ENCODE results near the gene C1QA. TPM values are rescaled to one million over a fixed set of nuclear protein-coding genes. Genes with fewer than 3 reads are reported as not detected.
A peak's percentile ranks its signal among the peaks of the same experiment; 100 is the strongest.
"Not testable (repeated sequence)": the region's sequence is repeated elsewhere in the genome, so short reads cannot be mapped to it uniquely, and the experiment has no call there.

The C1QA gene
- total RNA-seq, 1 experiment from 2014 or later = not detected

DNA sequence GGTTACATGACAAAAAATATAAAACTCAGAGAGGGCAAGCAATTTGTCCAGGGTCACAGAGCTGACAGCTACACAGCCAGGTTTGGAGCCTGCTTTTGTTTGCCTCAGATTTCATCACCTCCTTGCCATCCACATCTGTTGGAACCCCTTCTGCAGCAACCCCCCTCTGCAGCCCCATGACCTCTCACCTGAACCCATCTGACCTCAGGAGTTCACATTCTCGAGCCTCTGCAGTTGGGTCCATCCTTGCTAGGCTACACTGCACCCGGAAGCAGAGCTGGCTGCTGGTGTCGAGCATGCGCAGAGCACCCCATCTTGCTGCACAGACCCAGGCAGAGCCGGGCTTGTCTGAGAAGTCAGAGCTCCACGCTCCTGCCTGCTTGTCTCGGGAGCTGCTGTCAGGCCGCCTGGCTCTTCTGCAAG is 26.6 kb downstream of the C1QA start:
- POLR2A ChIA-PET (ENCODE audit: unreplicated experiment) = no interaction called here
- Histone ChIP-seq H3K4me3 (no peak overlapping the region), H3K27me3 (ENCODE audit: insufficient read depth, low read depth) (peaks cover 7% of the 10 kb centered on the region; the same call in 1 of the 2 replicates), H3K4me1 (replicated peaks; ENCODE audit: insufficient read depth) (no peaks in the 10 kb centered on the region), H3K27ac (no peak overlapping the region), H3K36me3 (ENCODE audit: low read depth) (no peaks in the 10 kb centered on the region), H3F3A (ENCODE audit: insufficient read depth, low read depth) (no peaks in the 10 kb centered on the region), H3K79me2 (ENCODE audit: low read depth) (no peaks in the 10 kb centered on the region), H3K9me2 (ENCODE audit: insufficient read depth) (no peaks in the 10 kb centered on the region), H4K20me1 (ENCODE audit: insufficient read depth) (no peaks in the 10 kb centered on the region), H3K9me3 (ENCODE audit: insufficient read depth, low read depth) (no peaks in the 10 kb centered on the region), H2AFZ (no peak overlapping the region), H3K4me2 (no peak overlapping the region)
- CTCF ChIA-PET = no interaction called here
- no peak for DNase-seq
- intact Hi-C loops (cut with micrococcal nuclease; ENCODE audit: unreplicated experiment) = no loop called here
- TF ChIP-seq EZH2 (IDR thresholded peaks at IDR 0.05; ENCODE audit: low read depth) = no peak
- TF ChIP-seq, protein P1, sequence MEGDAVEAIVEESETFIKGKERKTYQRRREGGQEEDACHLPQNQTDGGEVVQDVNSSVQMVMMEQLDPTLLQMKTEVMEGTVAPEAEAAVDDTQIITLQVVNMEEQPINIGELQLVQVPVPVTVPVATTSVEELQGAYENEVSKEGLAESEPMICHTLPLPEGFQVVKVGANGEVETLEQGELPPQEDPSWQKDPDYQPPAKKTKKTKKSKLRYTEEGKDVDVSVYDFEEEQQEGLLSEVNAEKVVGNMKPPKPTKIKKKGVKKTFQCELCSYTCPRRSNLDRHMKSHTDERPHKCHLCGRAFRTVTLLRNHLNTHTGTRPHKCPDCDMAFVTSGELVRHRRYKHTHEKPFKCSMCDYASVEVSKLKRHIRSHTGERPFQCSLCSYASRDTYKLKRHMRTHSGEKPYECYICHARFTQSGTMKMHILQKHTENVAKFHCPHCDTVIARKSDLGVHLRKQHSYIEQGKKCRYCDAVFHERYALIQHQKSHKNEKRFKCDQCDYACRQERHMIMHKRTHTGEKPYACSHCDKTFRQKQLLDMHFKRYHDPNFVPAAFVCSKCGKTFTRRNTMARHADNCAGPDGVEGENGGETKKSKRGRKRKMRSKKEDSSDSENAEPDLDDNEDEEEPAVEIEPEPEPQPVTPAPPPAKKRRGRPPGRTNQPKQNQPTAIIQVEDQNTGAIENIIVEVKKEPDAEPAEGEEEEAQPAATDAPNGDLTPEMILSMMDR (conservative IDR thresholded peaks at IDR 0.05) = no peak
- BruUV-seq (replicated peaks) = no TSS peak

DNA sequence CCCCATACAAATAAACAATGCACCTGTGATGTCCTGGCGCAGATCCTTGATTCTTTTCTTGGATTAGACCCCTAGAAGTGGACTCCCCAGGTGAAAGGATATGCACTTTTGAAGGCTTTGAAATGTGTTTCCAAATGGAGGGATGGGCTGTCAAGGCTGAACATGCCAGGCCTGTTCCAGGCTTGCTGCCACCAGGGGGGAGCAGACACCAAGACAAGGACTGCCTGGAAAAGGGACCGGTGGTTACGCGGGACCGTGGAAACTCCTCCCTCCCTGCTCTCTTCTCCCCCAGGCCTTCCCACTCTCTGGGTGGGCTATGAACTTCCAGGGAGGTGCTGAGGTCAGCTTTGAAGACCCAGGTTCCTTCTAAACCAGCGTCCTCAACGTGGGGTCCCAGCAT is 29.3 kb downstream of the C1QA start:
- H3K79me2 ChIP-seq (ENCODE audit: low read depth) = no peaks in the 10 kb centered on the region
- peak in 1 of 2 experiments; percentile 44 for DNase-seq
- H3K36me3 ChIP-seq (ENCODE audit: low read depth) = no peaks in the 10 kb centered on the region
- intact Hi-C loops (cut with micrococcal nuclease; ENCODE audit: unreplicated experiment) = loop anchor here (1.0 to 2.0 kb wide), 2 partner anchors 265 to 299 kb away; no protein-coding TSS in a partner anchor
- no peaks in the 10 kb centered on the region for H3K9me2 ChIP-seq (ENCODE audit: insufficient read depth)
- H3K4me3 ChIP-seq = no peak overlapping the region
- POLR2A ChIA-PET (ENCODE audit: unreplicated experiment) = no interaction called here
- H4K20me1 ChIP-seq (ENCODE audit: insufficient read depth) = no peaks in the 10 kb centered on the region
- H3K4me1 ChIP-seq (replicated peaks; ENCODE audit: insufficient read depth) = no peaks in the 10 kb centered on the region
- no peak overlapping the region for H2AFZ ChIP-seq
- H3F3A ChIP-seq (ENCODE audit: insufficient read depth, low read depth) = no peaks in the 10 kb centered on the region
- CTCF ChIA-PET = interaction anchor here (0.6 kb wide), 1 partner anchor 9 kb away, joined by 3 read pairs; no protein-coding TSS in a partner anchor
- BruUV-seq (replicated peaks) = no TSS peak
- TF ChIP-seq, protein P1 (conservative IDR thresholded peaks at IDR 0.05) = peak; percentile 66
- TF ChIP-seq EZH2 (IDR thresholded peaks at IDR 0.05; ENCODE audit: low read depth) = no peak
- H3K4me2 ChIP-seq = no peak overlapping the region
- H3K9me3 ChIP-seq (ENCODE audit: insufficient read depth, low read depth) = no peaks in the 10 kb centered on the region
- H3K27ac ChIP-seq = no peak overlapping the region
- H3K27me3 ChIP-seq (ENCODE audit: insufficient read depth, low read depth) = no peaks in the 10 kb centered on the region; the same call in 1 of the 2 replicates

DNA sequence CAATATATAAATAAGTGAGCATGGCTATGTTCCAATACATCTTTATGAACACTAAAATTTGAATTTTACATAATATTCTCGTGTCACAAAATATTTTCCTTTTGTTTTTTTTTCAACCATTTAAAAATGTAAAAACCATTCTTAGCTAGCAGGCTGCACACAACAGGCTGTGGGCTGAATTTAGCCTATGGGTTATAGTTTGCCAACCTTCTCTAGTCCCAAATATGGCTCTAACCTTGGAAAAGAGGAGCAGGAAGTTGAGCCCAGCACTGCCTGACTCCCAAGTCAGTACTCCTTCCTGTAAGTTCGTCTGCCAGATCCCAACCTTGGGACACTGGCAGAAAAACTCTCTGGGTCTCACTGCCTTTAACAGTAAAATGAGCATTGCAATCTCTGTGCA is 30.0 kb downstream of the C1QA start:
- no TSS peak for BruUV-seq (replicated peaks)
- no peak overlapping the region for H3K27ac ChIP-seq
- no peaks in the 10 kb centered on the region for H3K9me3 ChIP-seq (ENCODE audit: insufficient read depth, low read depth)
- no peaks in the 10 kb centered on the region for H4K20me1 ChIP-seq (ENCODE audit: insufficient read depth)
- H3K79me2 ChIP-seq (ENCODE audit: low read depth) = no peaks in the 10 kb centered on the region
- H3K4me2 ChIP-seq = no peak overlapping the region
- TF ChIP-seq, protein P1 (conservative IDR thresholded peaks at IDR 0.05) = no peak
- no peak for TF ChIP-seq EZH2 (IDR thresholded peaks at IDR 0.05; ENCODE audit: low read depth)
- DNase-seq = no peak
- H3K4me3 ChIP-seq = no peak overlapping the region
- intact Hi-C loops (cut with micrococcal nuclease; ENCODE audit: unreplicated experiment) = no loop called here
- ChIA-PET POLR2A (ENCODE audit: unreplicated experiment) (no interaction called here), CTCF (no interaction called here)
- H3K4me1 ChIP-seq (replicated peaks; ENCODE audit: insufficient read depth) = no peaks in the 10 kb centered on the region
- H3K27me3 ChIP-seq (ENCODE audit: insufficient read depth, low read depth) = no peaks in the 10 kb centered on the region; the same call in 1 of the 2 replicates
- H2AFZ ChIP-seq = no peak overlapping the region
- H3K9me2 ChIP-seq (ENCODE audit: insufficient read depth) = no peaks in the 10 kb centered on the region
- H3K36me3 ChIP-seq (ENCODE audit: low read depth) = no peaks in the 10 kb centered on the region
- H3F3A ChIP-seq (ENCODE audit: insufficient read depth, low read depth) = no peaks in the 10 kb centered on the region

DNA sequence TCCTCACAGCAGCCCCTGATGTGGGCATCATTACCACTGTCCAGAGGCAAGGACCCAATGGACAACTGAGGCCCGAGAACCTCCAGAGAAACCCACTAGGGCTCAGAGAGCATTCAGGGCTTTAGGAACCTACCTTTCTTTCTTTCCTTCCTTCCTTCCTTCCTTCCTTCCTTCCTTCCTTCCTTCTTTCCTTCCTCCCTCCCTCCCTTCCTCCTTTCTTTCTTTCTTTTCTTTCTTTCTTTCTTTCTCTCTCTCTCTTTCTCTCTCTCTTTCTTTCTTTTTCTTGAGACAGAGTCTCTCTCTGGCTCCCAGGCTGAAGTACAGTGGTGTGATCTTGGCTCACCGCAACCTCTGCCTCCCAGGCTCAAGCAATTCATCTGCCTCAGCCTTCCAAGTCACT is 32.4 kb downstream of the C1QA start:
- CTCF ChIA-PET; H3K4me1 ChIP-seq (replicated peaks; ENCODE audit: insufficient read depth); H3K27me3 ChIP-seq (ENCODE audit: insufficient read depth, low read depth); H3K9me3 ChIP-seq (ENCODE audit: insufficient read depth, low read depth); H2AFZ ChIP-seq; intact Hi-C loops (cut with micrococcal nuclease; ENCODE audit: unreplicated experiment); H3K9me2 ChIP-seq (ENCODE audit: insufficient read depth); H3K79me2 ChIP-seq (ENCODE audit: low read depth); BruUV-seq (replicated peaks); H3K27ac ChIP-seq; H3F3A ChIP-seq (ENCODE audit: insufficient read depth, low read depth); H3K4me3 ChIP-seq; H4K20me1 ChIP-seq (ENCODE audit: insufficient read depth); H3K4me2 ChIP-seq; H3K36me3 ChIP-seq (ENCODE audit: low read depth); POLR2A ChIA-PET (ENCODE audit: unreplicated experiment); DNase-seq: not testable (repeated sequence)
